Heart left ventricle (tissue), 16 donors: ENCODE measurements around the gene WDR82. TPM values are rescaled to one million over a fixed set of nuclear protein-coding genes. Genes with fewer than 3 reads are reported as not detected.

Source experiments
- ATAC-seq, 4 donors: fragments of 200-7000 bp; cut with Tn5 transposase; one replicate each; pipeline ENCODE4 v1.9.1; 2020 to 2022; ENCODE audit warnings: moderate library complexity in 4 of 4, mild to moderate bottlenecking in 3 of 4, moderate number of reproducible peaks in 1 of 4
- DNase-seq, 5 donors: peaks; one replicate each; pipeline ENCODE4 v3.0.0-alpha.2; 2020
- H3K27ac ChIP-seq, 12 donors: fragments of 200-600 bp; sonication (generic) in 4 of 12; one replicate each; pipeline versions ENCODE4 v1.5.0 to v1.8.0; 2016 to 2022; ENCODE audit warnings: mild to moderate bottlenecking in 2 of 12
- H3K27me3 ChIP-seq, 9 donors: fragments of 200-600 bp; sonication (generic) in 2 of 9; one replicate each; pipeline versions ENCODE4 v1.5.1 to v1.8.0; 2016 to 2022; ENCODE audit warnings: mild to moderate bottlenecking in 3 of 9
- H3K36me3 ChIP-seq, 9 donors: fragments of 200-600 bp; sonication (generic) in 2 of 9; one replicate each; pipeline versions ENCODE4 v1.5.0 to v1.8.0; 2018 to 2022; ENCODE audit warnings: mild to moderate bottlenecking in 2 of 9
- H3K4me1 ChIP-seq, 12 donors: fragments of 200-600 bp; sonication (generic) in 4 of 12; one replicate each; pipeline versions ENCODE4 v1.5.0 to v1.8.0; 2016 to 2022; ENCODE audit warnings: mild to moderate bottlenecking in 3 of 12
- H3K4me3 ChIP-seq, 12 donors: fragments of 200-600 bp; sonication (generic) in 4 of 12; one replicate each; pipeline versions ENCODE4 v1.5.0 to v1.8.0; 2017 to 2022; ENCODE audit warnings: mild to moderate bottlenecking in 9 of 12, moderate library complexity in 4 of 12
- H3K9me3 ChIP-seq, 12 donors: fragments of 200-600 bp; sonication (generic) in 4 of 12; one replicate each; pipeline versions ENCODE4 v1.5.0 to v1.8.0; 2016 to 2022; ENCODE audit warnings: mild to moderate bottlenecking in 1 of 12
- POLR2A ChIP-seq, 2 donors: fragments of 450-650 bp; IDR thresholded peaks; one replicate each; pipeline ENCODE4 v1.6.1; 2017; ENCODE audit warnings: antibody characterized with exemption in 2 of 2, mild to moderate bottlenecking in 2 of 2, moderate library complexity in 2 of 2
- WGBS, 4 donors: extraction: QIAGEN DNeasy Blood & Tissue Kit in 2 of 4; methylation state at CpG; one replicate each; pipeline versions ENCODE4 v1.1.5 to v1.1.7; 2013 to 2018; 5-methylcytosine and 5-hydroxymethylcytosine counted together
- intact Hi-C, 10 donors: fragments of 100-400 bp; cut with DNase I; formaldehyde crosslinking; loops; one replicate each; pipeline versions ENCODE4 v1.11.1 to v1.14.2; 2022
- polyA plus RNA-seq, 2 donors: library from polyadenylated mRNA; stranded (reverse); fragments of 200-250 nt; gene quantifications; one replicate each; pipeline ENCODE4 v1.2.3, GENCODE V29; 2013
- total RNA-seq, 9 donors: library from RNA; depleted of rRNA in 2 of 9; stranded (reverse); fragments of >200 nt in 2 of 9; fragmentation: NEBNext Ultra II Directional in 3 of 9; extraction: Animal tissue kit (Norgen Biotek cat#: 25700) in 3 of 9; gene quantifications; one replicate each; pipeline versions ENCODE4 v1.1.0 to v1.2.4, GENCODE V29; 2016 to 2023
- TF ChIP-seq, protein P1 (sequence below), 12 donors: fragments of 200-600 bp; sonication (generic) in 4 of 12; IDR thresholded peaks; one replicate each; pipeline versions ENCODE4 v1.5.0 to v1.8.0; 2018 to 2022; ENCODE audit warnings: antibody characterized with exemption in 12 of 12, mild to moderate bottlenecking in 5 of 12
- donor health status: ischemic (EF 13 %, LVEDD 7.1; RV severe dilation, severe dysfunction).
- donor health status: healthy with polysubstance abuse.
- donor health status: DM: no; HTN: yes; CAD: no.
- donor health status: DM: no; HTN: no; CAD: no.
- donor health status: ischemic (EF 25% LVEDD 6.9; RV normal size, moderate dysfunction).
- donor health status: ischemic (EF 25% LVEDD 5.7; RV mildly dilated, moderate dysfunction).
- donor health status: healthy.
- donor health status: DM: yes; HTN: yes; CAD: no.
- donor health status: ischemic (EF 35%, LVEDD 5.7; RV mildly dilated, moderate dysfunction).
- donor health status: nonischemic (EF 11% LVEDD 7.7; RV severe dilation, severe dysfunction).
- donor health status: DM: yes; HTN: yes; CAD: no.
- donor health status: PGD.
- donor health status: ischemic (EF 29% LVEDD 5.4; RV normal size, mild dysfunction).
- donor health status: nonischemic (EF 23%, LVEDD 6.1; RV moderate dilation, normal function).

The WDR82 gene
- total and polyA plus RNA-seq, 11 donors = 24.7 to 73.6 (median 61.2) TPM

DNA sequence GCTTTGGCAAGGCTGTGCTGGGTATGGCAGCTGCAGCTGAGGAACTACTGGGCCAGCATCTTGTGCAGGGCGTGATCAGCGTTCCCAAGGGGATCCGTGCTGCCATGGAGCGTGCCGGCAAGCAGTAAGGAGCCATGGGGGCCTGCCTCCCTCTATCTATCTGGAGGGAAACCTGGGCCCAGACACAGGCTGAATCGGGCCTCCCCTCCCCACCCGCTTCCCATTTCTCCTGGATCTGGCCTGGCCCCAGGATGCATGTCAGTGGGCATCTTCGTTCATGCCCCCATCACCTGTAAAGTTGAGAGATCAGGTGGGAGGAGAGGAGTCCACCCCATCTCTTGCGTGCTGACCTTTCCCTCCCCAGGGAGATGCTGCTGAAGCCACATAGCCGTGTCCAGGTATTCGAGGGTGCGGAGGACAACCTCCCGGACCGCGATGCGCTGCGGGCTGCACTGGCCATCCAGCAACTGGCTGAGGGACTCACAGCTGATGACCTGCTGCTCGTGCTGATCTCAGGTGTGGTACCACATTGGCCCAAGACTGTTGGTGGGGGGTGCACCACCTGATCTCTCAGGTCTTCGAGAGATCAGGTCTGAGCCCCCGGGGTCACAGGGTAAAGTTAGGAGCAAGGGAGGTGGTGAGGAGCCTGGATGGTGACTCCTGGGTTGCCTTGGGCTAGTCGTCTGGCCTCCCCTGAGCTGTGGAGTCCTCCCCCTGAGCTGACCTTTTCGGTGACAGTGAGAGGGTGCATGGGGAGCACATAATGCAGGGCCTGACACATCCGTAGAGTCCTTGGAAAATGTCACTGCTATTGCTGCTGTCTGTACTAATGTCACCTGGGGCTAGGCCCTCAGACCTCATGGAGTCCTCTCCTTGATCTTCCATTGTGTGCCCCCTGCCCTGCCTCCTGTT, 12.4 kb upstream of the WDR82 start:
- Histone ChIP-seq H3K27ac (no peak overlapping the region), H3K9me3 (no peaks in the 10 kb centered on the region), H3K36me3 (peaks cover 0 to 40% (median 13%) of the 10 kb centered on the region in 9 donors), H3K27me3 (no peaks in the 10 kb centered on the region), H3K4me3 (no peak overlapping the region), H3K4me1 (peaks cover 0 to 25% (median 12%) of the 10 kb centered on the region in 12 donors)
- no peak for ATAC-seq
- no peak for TF ChIP-seq POLR2A (IDR thresholded peaks at IDR 0.05)
- TF ChIP-seq, protein P1, sequence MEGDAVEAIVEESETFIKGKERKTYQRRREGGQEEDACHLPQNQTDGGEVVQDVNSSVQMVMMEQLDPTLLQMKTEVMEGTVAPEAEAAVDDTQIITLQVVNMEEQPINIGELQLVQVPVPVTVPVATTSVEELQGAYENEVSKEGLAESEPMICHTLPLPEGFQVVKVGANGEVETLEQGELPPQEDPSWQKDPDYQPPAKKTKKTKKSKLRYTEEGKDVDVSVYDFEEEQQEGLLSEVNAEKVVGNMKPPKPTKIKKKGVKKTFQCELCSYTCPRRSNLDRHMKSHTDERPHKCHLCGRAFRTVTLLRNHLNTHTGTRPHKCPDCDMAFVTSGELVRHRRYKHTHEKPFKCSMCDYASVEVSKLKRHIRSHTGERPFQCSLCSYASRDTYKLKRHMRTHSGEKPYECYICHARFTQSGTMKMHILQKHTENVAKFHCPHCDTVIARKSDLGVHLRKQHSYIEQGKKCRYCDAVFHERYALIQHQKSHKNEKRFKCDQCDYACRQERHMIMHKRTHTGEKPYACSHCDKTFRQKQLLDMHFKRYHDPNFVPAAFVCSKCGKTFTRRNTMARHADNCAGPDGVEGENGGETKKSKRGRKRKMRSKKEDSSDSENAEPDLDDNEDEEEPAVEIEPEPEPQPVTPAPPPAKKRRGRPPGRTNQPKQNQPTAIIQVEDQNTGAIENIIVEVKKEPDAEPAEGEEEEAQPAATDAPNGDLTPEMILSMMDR (IDR thresholded peaks at IDR 0.05) = no peak
- no peak for DNase-seq
- WGBS, 4 donors = 84 to 91% (median 89%) methylated on average over 17 to 23 of the region's 23 CpGs
- intact Hi-C loops = loop anchor here in 6 of 10 donors (1.0 to 5.0 kb wide), 6 partner anchors 46 to 116 kb away; no protein-coding TSS in a partner anchor

DNA sequence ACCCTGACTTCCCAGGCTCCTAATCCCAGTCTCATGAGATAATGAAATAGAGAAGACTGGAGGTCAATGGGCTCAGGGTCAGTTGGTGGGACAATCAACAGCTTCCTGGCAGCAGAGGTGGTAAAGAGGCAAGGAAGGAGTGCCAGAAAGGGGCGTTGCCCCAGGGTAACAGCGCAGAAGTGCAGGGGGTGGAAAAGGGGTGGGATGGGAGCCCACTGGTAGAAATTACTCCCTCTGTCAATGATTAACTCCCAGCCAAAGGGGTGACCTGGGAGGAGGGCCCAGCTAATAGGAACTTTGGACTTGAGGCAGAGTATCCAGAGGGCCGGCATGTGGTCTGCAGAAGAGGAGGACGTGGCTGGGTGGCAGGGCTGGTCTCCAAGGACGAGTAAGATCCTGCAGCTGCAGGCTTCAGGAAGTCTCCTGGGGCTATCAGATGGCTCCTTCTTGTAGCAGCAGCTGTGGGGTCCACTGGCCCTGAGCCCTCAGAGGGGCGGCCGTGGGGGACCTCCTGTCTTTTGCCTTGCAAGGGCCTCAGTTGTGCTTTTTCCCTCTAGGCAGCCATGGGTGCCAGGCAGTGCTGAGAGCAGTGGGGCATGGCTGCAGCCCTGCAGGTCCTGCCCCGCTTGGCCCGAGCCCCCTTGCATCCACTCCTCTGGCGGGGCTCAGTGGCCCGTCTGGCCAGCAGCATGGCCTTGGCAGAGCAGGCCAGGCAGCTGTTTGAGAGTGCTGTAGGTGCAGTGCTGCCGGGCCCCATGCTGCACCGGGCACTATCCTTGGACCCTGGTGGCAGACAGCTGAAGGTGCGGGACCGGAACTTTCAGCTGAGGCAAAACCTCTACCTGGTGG, 11.5 kb upstream of the WDR82 start:
- no peak for ATAC-seq
- Histone ChIP-seq H3K4me1 (peaks cover 0 to 25% (median 12%) of the 10 kb centered on the region in 12 donors), H3K27me3 (no peaks in the 10 kb centered on the region), H3K4me3 (no peak overlapping the region), H3K36me3 (peaks cover 0 to 40% (median 13%) of the 10 kb centered on the region in 9 donors), H3K27ac (no peak overlapping the region), H3K9me3 (no peaks in the 10 kb centered on the region)
- intact Hi-C loops = loop anchor here in 8 of 10 donors (2.0 to 10.0 kb wide), 8 partner anchors 47 to 295 kb away; partner anchors contain the start of gene RPL29 (in 1 of the 8)
- DNase-seq = no peak
- TF ChIP-seq POLR2A (IDR thresholded peaks at IDR 0.05) = no peak
- TF ChIP-seq, protein P1 (IDR thresholded peaks at IDR 0.05) = no peak
- WGBS, 4 donors = 85 to 90% (median 89%) methylated on average over 7 to 15 of the region's 15 CpGs

DNA sequence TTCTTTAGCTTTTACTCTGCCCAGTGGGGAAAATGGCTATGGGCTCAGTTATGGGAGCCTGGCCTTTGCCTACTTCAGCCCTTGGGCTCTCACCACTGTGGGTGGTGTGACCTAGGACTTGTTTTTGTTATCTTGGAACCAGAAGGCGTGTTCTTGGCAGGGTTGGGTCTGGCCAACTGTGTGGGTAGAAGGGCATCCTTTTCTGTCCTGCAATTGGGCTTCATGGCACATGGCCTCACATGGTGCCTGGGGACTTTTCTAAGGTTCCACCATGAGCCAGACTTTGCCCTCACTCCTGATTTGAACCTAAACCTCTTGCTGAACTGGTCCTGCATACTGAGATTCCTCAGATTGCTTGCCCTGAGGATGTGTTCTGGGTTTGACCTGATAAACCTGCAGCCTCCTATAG, 10.9 kb upstream of the WDR82 start:
- Histone ChIP-seq H3K9me3 (no peaks in the 10 kb centered on the region), H3K4me3 (no peak overlapping the region), H3K27ac (no peak overlapping the region), H3K27me3 (no peaks in the 10 kb centered on the region), H3K4me1 (peaks cover 0 to 25% (median 12%) of the 10 kb centered on the region in 12 donors), H3K36me3 (peaks cover 0 to 42% (median 16%) of the 10 kb centered on the region in 9 donors)
- no peak for TF ChIP-seq POLR2A (IDR thresholded peaks at IDR 0.05)
- TF ChIP-seq, protein P1 (IDR thresholded peaks at IDR 0.05) = no peak
- ATAC-seq = no peak
- WGBS, 4 donors = 68 to 79% (median 75%) methylated on average over 1 of the region's 1 CpG
- DNase-seq = no peak
- intact Hi-C loops = loop anchor here in 4 of 10 donors (2.0 to 10.0 kb wide), 4 partner anchors 49 to 295 kb away; partner anchors contain the start of gene RPL29 (in 1 of the 4)
